Measurements from ENCODE around the gene ITGAL. TPM values are rescaled to one million over a fixed set of nuclear protein-coding genes. Genes with fewer than 3 reads are reported as not detected.

ITGAL gene
- total and polyA plus RNA-seq, 2 of the 13 experiments (the other 11 are each of a cell fraction or from before 2014, with no cell fraction given): 0.86 to 1.2 TPM

DNA sequence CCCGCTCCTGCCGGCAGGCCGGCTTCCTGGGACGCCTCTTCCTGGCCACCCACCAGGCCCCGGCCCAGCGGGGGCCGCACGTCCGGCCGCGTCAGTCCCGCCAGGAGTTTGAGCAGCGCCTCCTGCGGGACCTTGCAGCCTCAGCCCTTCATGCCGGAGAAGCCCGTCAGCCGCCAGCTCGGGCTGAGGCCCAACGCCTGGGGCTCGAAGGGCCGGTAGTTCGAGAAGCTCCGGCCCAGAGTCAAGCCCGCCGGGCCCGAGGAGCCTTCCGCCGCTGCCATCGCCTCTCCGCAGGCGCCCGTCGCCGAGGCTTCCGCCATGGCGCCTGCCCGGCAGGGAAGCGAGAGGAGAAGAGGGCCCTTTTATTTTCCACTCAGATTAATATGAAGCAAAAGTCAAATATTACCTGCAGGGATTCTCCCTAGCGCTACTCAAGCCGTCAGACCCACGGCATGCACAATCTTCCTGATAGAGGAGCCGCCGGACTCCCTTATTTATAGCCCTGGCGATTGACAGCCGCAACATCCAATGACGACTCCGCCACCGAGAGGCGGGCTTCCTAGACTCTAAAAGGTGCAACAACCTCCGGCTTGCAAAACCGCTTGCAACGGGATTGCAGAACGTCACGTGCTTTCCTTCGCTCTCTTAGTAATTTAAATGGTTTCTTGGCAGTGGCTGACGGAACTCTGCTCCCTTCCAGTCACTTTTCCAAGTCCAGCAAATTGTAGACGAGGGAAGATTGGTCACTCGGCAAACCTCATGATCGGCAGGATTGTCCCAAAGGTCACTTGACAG is 26.9 kb upstream of the ITGAL start, which contains the start of gene SEPHS2 (continued):
- TF ChIP-seq, protein P1, sequence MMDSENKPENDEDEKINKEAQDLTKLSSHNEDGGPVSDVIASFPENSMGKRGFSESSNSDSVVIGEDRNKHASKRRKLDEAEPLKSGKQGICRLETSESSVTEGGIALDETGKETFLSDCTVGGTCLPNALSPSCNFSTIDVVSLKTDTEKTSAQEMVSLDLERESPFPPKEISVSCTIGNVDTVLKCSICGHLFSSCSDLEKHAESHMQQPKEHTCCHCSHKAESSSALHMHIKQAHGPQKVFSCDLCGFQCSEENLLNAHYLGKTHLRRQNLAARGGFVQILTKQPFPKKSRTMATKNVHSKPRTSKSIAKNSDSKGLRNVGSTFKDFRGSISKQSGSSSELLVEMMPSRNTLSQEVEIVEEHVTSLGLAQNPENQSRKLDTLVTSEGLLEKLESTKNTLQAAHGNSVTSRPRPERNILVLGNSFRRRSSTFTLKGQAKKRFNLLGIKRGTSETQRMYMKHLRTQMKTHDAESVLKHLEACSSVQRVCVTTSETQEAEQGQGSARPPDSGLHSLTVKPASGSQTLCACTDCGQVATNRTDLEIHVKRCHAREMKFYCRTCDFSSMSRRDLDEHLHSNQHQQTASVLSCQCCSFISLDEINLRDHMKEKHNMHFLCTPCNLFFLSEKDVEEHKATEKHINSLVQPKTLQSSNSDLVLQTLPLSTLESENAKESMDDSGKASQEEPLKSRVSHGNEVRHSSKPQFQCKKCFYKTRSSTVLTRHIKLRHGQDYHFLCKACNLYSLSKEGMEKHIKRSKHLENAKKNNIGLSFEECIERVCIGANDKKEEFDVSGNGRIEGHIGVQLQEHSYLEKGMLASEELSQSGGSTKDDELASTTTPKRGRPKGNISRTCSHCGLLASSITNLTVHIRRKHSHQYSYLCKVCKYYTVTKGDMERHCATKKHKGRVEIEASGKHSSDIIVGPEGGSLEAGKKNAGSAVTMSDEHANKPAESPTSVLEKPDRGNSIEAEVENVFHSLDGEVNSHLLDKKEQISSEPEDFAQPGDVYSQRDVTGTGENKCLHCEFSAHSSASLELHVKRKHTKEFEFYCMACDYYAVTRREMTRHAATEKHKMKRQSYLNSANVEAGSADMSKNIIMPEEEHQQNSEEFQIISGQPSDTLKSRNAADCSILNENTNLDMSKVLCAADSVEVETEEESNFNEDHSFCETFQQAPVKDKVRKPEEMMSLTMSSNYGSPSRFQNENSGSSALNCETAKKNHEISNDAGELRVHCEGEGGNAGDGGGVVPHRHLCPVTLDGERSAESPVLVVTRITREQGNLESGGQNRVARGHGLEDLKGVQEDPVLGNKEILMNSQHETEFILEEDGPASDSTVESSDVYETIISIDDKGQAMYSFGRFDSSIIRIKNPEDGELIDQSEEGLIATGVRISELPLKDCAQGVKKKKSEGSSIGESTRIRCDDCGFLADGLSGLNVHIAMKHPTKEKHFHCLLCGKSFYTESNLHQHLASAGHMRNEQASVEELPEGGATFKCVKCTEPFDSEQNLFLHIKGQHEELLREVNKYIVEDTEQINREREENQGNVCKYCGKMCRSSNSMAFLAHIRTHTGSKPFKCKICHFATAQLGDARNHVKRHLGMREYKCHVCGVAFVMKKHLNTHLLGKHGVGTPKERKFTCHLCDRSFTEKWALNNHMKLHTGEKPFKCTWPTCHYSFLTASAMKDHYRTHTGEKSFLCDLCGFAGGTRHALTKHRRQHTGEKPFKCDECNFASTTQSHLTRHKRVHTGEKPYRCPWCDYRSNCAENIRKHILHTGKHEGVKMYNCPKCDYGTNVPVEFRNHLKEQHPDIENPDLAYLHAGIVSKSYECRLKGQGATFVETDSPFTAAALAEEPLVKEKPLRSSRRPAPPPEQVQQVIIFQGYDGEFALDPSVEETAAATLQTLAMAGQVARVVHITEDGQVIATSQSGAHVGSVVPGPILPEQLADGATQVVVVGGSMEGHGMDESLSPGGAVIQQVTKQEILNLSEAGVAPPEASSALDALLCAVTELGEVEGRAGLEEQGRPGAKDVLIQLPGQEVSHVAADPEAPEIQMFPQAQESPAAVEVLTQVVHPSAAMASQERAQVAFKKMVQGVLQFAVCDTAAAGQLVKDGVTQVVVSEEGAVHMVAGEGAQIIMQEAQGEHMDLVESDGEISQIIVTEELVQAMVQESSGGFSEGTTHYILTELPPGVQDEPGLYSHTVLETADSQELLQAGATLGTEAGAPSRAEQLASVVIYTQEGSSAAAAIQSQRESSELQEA (CRISPR knock-in tag; IDR thresholded peaks at IDR 0.05; ENCODE audit: not compliant biosample characterization): no peak
- TF ChIP-seq ZNF891 (CRISPR knock-in tag; IDR thresholded peaks at IDR 0.05) (peak; percentile 44; the same call in 1 of the 2 replicates), CBX1 (IDR thresholded peaks at IDR 0.05; ENCODE audit: low read depth) (no peak), PHF8 (CRISPR knock-in tag; IDR thresholded peaks at IDR 0.05) (peak; percentile 79), FIP1L1 (IDR thresholded peaks at IDR 0.05; ENCODE audit: borderline replicate concordance, insufficient read depth, low read depth, low read length) (no peak), GATAD2A (CRISPR knock-in tag; IDR thresholded peaks at IDR 0.05) (peak; percentile 72), ZNF331 (CRISPR knock-in tag; IDR thresholded peaks at IDR 0.05) (0 out of 2 replicates have a peak, but pooled peaks have one; percentile 41), ZNF44 (CRISPR knock-in tag; IDR thresholded peaks at IDR 0.05) (no peak), NFIB (CRISPR knock-in tag; IDR thresholded peaks at IDR 0.05; ENCODE audit: borderline replicate concordance) (no peak), ZNF460 (CRISPR knock-in tag; IDR thresholded peaks at IDR 0.05; ENCODE audit: borderline replicate concordance) (no peak), NCOA1 (CRISPR knock-in tag; IDR thresholded peaks at IDR 0.05) (peak; percentile 37; the same call in 1 of the 2 replicates), SALL1 (CRISPR knock-in tag; IDR thresholded peaks at IDR 0.05) (peak; percentile 76)
